PFSK-1 (cell line): Measurements from ENCODE around the gene IL1RAPL2.

Experiments
- FOXP2 ChIP-seq: optimal IDR thresholded peaks from 2 replicates; pipeline ENCODE3; 2011; ENCODE audit warnings: borderline replicate concordance, control low read depth, inconsistent platforms; ENCODE audit not compliant: insufficient read depth; ENCODE audit errors: extremely low read length, extremely low read depth
- POLR2AphosphoS5 ChIP-seq: IDR thresholded peaks from 2 replicates; pipeline ENCODE4 v1.6.1; 2012; ENCODE audit warnings: low read depth, mild to moderate bottlenecking, control low read depth, low read length, moderate library complexity
- SIN3A ChIP-seq: IDR thresholded peaks from 2 replicates; pipeline ENCODE4 v1.6.1; 2012; ENCODE audit warnings: mild to moderate bottlenecking, low read length, moderate library complexity, borderline replicate concordance; ENCODE audit not compliant: insufficient read depth
- TAF1 ChIP-seq: IDR thresholded peaks from 2 replicates; pipeline ENCODE4 v1.6.1; 2012; ENCODE audit warnings: low read length, control low read depth, borderline replicate concordance; ENCODE audit not compliant: insufficient read depth
- TF ChIP-seq, protein P1 (sequence below), 2 experiments: IDR thresholded peaks; 2 replicates each; pipeline versions ENCODE4 v1.6.1 to v1.8.0; 2011 to 2012; ENCODE audit warnings: low read depth in 2 of 2, low read length in 2 of 2, control low read depth in 1 of 2, inconsistent platforms in 1 of 2, mild to moderate bottlenecking in 1 of 2, moderate library complexity in 1 of 2; ENCODE audit not compliant: insufficient read depth in 1 of 2

IL1RAPL2 gene

GRCh38 chrX:104922206-104922621, 356.2 kb downstream of the IL1RAPL2 start:
- TF ChIP-seq POLR2AphosphoS5 (no peak), SIN3A (no peak), TAF1 (no peak), FOXP2 (no peak)
- TF ChIP-seq, protein P1, sequence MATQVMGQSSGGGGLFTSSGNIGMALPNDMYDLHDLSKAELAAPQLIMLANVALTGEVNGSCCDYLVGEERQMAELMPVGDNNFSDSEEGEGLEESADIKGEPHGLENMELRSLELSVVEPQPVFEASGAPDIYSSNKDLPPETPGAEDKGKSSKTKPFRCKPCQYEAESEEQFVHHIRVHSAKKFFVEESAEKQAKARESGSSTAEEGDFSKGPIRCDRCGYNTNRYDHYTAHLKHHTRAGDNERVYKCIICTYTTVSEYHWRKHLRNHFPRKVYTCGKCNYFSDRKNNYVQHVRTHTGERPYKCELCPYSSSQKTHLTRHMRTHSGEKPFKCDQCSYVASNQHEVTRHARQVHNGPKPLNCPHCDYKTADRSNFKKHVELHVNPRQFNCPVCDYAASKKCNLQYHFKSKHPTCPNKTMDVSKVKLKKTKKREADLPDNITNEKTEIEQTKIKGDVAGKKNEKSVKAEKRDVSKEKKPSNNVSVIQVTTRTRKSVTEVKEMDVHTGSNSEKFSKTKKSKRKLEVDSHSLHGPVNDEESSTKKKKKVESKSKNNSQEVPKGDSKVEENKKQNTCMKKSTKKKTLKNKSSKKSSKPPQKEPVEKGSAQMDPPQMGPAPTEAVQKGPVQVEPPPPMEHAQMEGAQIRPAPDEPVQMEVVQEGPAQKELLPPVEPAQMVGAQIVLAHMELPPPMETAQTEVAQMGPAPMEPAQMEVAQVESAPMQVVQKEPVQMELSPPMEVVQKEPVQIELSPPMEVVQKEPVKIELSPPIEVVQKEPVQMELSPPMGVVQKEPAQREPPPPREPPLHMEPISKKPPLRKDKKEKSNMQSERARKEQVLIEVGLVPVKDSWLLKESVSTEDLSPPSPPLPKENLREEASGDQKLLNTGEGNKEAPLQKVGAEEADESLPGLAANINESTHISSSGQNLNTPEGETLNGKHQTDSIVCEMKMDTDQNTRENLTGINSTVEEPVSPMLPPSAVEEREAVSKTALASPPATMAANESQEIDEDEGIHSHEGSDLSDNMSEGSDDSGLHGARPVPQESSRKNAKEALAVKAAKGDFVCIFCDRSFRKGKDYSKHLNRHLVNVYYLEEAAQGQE (IDR thresholded peaks at IDR 0.05; ENCODE audit: insufficient read depth in 1 of 2, low read depth in 2 of 2, low read length in 2 of 2): no peak

DNA sequence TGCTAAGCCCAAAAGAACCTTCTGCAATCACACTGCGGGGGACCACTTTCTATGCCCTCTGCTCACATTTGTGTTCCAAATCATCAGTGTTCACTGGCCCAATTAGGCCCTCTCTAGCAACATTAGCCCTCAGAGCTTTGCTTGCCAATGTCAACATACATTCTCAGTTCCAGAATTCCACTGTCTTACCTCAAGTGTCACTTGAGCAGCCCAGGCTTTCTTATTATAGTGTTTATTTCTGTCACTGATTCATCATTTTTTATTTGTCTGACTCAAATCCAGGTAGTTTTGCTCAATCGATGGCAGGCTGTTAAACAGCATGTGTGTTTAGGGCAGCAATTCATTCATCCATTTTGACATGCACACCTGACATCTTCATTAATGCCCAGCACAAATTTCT, 363.3 kb downstream of the IL1RAPL2 start:
- TF ChIP-seq FOXP2: no peak
- no peak for TF ChIP-seq SIN3A

DNA sequence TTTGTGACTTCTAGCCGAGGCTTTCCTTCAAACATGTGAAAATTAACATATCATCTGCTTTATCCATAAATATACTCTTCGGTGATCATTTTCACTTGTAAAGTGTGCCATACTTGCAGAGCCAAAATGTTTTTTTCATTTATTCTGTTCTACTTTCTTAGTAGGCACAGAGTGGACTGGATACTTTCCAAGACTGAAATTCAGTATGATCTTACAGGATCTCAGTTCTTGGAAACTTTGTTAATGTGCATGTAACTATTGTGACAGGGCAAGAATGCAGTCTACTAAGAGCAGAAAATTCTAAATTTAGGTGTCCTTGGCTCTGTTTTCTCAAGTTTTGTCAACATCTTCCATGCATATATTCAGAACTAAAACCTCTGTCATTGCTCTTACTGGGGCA, 369.6 kb downstream of the IL1RAPL2 start:
- TF ChIP-seq, protein P1 (IDR thresholded peaks at IDR 0.05; ENCODE audit: insufficient read depth in 1 of 2, low read depth in 2 of 2, low read length in 2 of 2): no peak
- TF ChIP-seq TAF1 (no peak), SIN3A (no peak), FOXP2 (no peak), POLR2AphosphoS5 (no peak)

DNA sequence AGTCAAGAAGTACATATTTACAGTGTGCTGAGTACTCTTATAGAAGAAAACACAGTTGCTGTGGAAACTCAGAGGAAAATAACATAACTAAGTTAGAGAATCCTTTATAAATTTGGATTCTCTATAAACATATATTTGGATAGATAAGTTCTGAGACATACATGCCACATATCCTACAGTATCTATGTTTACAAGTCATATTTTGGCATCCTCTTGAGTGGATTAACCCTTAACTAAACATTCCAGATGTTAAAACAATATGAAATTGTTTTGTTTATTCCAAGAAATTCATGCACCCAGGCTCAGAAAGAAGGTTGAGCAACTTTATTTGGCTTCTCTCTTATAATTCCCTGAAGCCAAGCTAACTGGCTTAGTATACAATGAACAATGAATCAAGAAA, 387.3 kb downstream of the IL1RAPL2 start:
- no peak for TF ChIP-seq SIN3A
- TF ChIP-seq POLR2AphosphoS5: no peak
- TF ChIP-seq FOXP2: no peak
- TF ChIP-seq, protein P1 (IDR thresholded peaks at IDR 0.05; ENCODE audit: insufficient read depth in 1 of 2, low read depth in 2 of 2, low read length in 2 of 2): no peak
- no peak for TF ChIP-seq TAF1

GRCh38 chrX:104961926-104962325, 395.9 kb downstream of the IL1RAPL2 start:
- TF ChIP-seq POLR2AphosphoS5 (no peak), TAF1 (no peak), SIN3A (no peak), FOXP2 (no peak)
- TF ChIP-seq, protein P1 (IDR thresholded peaks at IDR 0.05; ENCODE audit: insufficient read depth in 1 of 2, low read depth in 2 of 2, low read length in 2 of 2): no peak
